Endodermal cell (in vitro differentiated cells): ENCODE data around the gene DCLRE1A. TPM values are rescaled to one million over a fixed set of nuclear protein-coding genes. Genes with fewer than 3 reads are reported as not detected.

Source experiments
- DNase-seq: peaks from one replicate; pipeline ENCODE4 v3.0.0-alpha.2; 2017
- H3K27ac ChIP-seq: 2 replicates; pipeline ENCODE4 v1.5.1; 2013; ENCODE audit warnings: mild to moderate bottlenecking, low read depth, low read length, moderate library complexity
- H3K27me3 ChIP-seq: 2 replicates; pipeline ENCODE4 v1.6.1; 2013; ENCODE audit warnings: mild to moderate bottlenecking, low read length, moderate library complexity; ENCODE audit not compliant: insufficient read depth, control insufficient read depth, poor library complexity, severe bottlenecking
- H3K36me3 ChIP-seq: 2 replicates; pipeline ENCODE4 v1.7.0; 2013; ENCODE audit warnings: mild to moderate bottlenecking, low read length, moderate library complexity; ENCODE audit not compliant: control insufficient read depth, insufficient read depth
- H3K4me1 ChIP-seq: one replicate; pipeline ENCODE4 v1.7.0; 2013; ENCODE audit warnings: low read length; ENCODE audit not compliant: control insufficient read depth, insufficient read depth
- H3K4me3 ChIP-seq: 2 replicates; pipeline ENCODE4 v1.5.1; 2013; ENCODE audit warnings: mild to moderate bottlenecking, low read length, moderate library complexity
- H3K9ac ChIP-seq: 2 replicates; pipeline ENCODE4 v1.6.1; 2013; ENCODE audit warnings: mild to moderate bottlenecking, low read length, moderate library complexity; ENCODE audit not compliant: poor library complexity, severe bottlenecking; ENCODE audit errors: extremely low read depth
- H3K9me3 ChIP-seq: 2 replicates; pipeline ENCODE4 v1.6.1; 2013; ENCODE audit warnings: mild to moderate bottlenecking, low read length, moderate library complexity; ENCODE audit not compliant: control insufficient read depth
- H3K27ac Mint-ChIP-seq: 2 replicates; pipeline ENCODE4 v1.8.0; 2020; ENCODE audit warnings: mixed read lengths
- H3K27me3 Mint-ChIP-seq: 2 replicates; pipeline ENCODE4 v1.8.0; 2021; ENCODE audit warnings: mild to moderate bottlenecking, mixed read lengths; ENCODE audit not compliant: insufficient read depth
- H3K36me3 Mint-ChIP-seq: 2 replicates; pipeline ENCODE4 v1.8.0; 2020; ENCODE audit warnings: low read depth, mixed read lengths
- H3K4me1 Mint-ChIP-seq: 2 replicates; pipeline ENCODE4 v1.8.0; 2020; ENCODE audit warnings: mixed read lengths
- H3K4me3 Mint-ChIP-seq: 2 replicates; pipeline ENCODE4 v1.8.0; 2020; ENCODE audit warnings: mild to moderate bottlenecking, moderate library complexity, mixed read lengths
- H3K9me3 Mint-ChIP-seq: 2 replicates; pipeline ENCODE4 v1.8.0; 2020; ENCODE audit warnings: mild to moderate bottlenecking, mixed read lengths
- WGBS, 2 experiments: methylation state at CpG; one replicate each; pipeline versions ENCODE4 v1.1.5 to v1.1.7; 2013; ENCODE audit warnings: missing lambda C conversion rate in 2 of 2, mixed read lengths in 1 of 2; ENCODE audit not compliant: insufficient coverage in 1 of 2, insufficient read length in 1 of 2; 5-methylcytosine and 5-hydroxymethylcytosine counted together
- total RNA-seq, 2 donors: library from RNA; stranded (reverse); fragmentation: NEBNext Ultra II Directional in 1 of 2; extraction: Animal tissue kit (Norgen Biotek cat#: 25700) in 1 of 2; gene quantifications; 2 replicates in 1 of 2; 3 replicates in 1 of 2; pipeline ENCODE4 v1.2.1, GENCODE V29; 2021
- TF ChIP-seq, protein P1 (sequence below): fragments of 200-600 bp; sonication (generic); conservative IDR thresholded peaks from 2 replicates; pipeline ENCODE4 v1.5.0; 2021; ENCODE audit warnings: antibody characterized with exemption, mild to moderate bottlenecking

The DCLRE1A gene
- total RNA-seq, 2 donors from 2014 or later: 9.6 to 17.8 TPM

DNA sequence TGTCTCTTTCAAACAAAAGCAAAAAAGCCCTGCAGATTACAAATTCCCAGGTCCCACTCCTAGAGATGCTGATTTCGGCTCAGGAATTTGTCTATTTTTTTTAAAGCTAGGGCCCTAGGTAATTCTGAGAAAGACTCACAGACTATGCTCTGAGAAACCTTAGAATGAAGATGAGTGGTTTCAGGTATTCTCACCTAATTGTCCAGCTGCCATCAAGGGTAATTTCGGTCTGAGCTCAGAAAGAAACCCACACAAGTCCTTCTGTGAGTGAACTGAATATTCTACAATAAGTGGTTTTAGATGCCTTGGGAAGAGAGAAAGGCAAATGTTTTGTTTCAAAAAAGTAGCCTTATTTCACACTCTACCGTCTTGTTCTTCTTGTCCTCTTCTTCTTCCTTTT lies 45.7 kb downstream of the DCLRE1A start:
- Histone ChIP-seq H3K9me3 (no peaks in the 10 kb centered on the region), H3K27me3 (no peaks in the 10 kb centered on the region), H3K4me1 (no peaks in the 10 kb centered on the region), H3K4me3 (no peak overlapping the region), H3K36me3 (no peaks in the 10 kb centered on the region), H3K9ac (no peak overlapping the region), H3K27ac (no peak overlapping the region)
- H3K27me3 Mint-ChIP-seq: peaks cover 8% of the 10 kb centered on the region
- no peak overlapping the region for H3K27ac Mint-ChIP-seq
- 89 to 92% methylated on average over 1 to 3 of the region's 3 CpGs for WGBS, 2 experiments
- DNase-seq: no peak
- no peaks in the 10 kb centered on the region for H3K4me1 Mint-ChIP-seq
- H3K4me3 Mint-ChIP-seq: no peak overlapping the region
- no peaks in the 10 kb centered on the region for H3K36me3 Mint-ChIP-seq
- H3K9me3 Mint-ChIP-seq: no peaks in the 10 kb centered on the region
- TF ChIP-seq, protein P1, sequence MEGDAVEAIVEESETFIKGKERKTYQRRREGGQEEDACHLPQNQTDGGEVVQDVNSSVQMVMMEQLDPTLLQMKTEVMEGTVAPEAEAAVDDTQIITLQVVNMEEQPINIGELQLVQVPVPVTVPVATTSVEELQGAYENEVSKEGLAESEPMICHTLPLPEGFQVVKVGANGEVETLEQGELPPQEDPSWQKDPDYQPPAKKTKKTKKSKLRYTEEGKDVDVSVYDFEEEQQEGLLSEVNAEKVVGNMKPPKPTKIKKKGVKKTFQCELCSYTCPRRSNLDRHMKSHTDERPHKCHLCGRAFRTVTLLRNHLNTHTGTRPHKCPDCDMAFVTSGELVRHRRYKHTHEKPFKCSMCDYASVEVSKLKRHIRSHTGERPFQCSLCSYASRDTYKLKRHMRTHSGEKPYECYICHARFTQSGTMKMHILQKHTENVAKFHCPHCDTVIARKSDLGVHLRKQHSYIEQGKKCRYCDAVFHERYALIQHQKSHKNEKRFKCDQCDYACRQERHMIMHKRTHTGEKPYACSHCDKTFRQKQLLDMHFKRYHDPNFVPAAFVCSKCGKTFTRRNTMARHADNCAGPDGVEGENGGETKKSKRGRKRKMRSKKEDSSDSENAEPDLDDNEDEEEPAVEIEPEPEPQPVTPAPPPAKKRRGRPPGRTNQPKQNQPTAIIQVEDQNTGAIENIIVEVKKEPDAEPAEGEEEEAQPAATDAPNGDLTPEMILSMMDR: no peak

DNA sequence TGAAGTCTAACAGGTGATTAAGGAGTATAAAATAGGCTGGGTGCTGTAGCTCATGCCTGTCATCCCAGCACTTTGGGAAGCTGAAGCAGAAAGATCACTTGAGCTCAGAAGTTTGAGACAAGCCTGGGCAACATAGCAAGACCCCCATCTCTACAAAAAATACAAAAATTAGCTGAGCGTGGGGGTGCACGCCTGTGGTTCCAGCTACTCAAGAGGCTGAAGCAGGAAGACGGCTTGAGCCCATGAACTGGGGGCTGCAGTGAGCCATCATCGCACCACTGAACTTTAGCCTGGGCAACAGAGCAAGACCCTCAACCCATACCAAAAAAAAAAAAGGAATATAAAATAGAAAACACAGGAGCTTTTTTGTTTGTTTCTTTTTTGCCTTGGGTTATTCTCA lies 47.4 kb downstream of the DCLRE1A start:
- H3K4me3 ChIP-seq: no peak overlapping the region
- peaks cover 5% of the 10 kb centered on the region for H3K27me3 Mint-ChIP-seq
- no peaks in the 10 kb centered on the region for H3K4me1 ChIP-seq
- H3K36me3 ChIP-seq: no peaks in the 10 kb centered on the region
- no peaks in the 10 kb centered on the region for H3K9me3 Mint-ChIP-seq
- TF ChIP-seq, protein P1: no peak
- H3K27ac ChIP-seq: no peak overlapping the region
- H3K4me3 Mint-ChIP-seq: no peak overlapping the region
- DNase-seq: no peak
- WGBS, 2 experiments: 94% methylated on average over 3 of the region's 4 CpGs; no CpG with 5 or more reads in 1 of the 2 experiments
- H3K27me3 ChIP-seq: no peaks in the 10 kb centered on the region
- H3K9ac ChIP-seq: no peak overlapping the region
- H3K9me3 ChIP-seq: no peaks in the 10 kb centered on the region
- no peaks in the 10 kb centered on the region for H3K4me1 Mint-ChIP-seq
- H3K27ac Mint-ChIP-seq: no peak overlapping the region
- H3K36me3 Mint-ChIP-seq: no peaks in the 10 kb centered on the region

DNA sequence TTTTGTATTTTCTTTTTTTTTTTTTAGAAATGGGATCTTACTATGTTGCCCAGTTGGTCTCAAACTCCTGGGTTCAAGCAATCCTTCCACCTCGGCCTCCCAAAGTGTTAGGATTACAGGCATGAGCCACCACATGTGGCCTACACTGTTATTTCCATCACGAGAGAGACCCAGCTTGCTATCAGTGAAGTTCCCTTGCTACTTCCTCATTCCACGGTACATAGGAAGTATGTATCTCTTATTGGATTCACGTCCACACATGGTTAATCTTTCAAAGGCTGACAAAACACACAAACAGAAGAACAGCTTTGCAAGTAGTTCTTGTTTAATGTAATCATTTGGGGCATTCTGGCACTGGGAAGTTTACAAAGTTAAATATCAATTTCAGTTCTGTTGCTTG lies 50.9 kb downstream of the DCLRE1A start:
- Histone ChIP-seq H3K9ac (no peak overlapping the region), H3K27me3 (no peaks in the 10 kb centered on the region), H3K4me1 (no peaks in the 10 kb centered on the region), H3K9me3 (no peaks in the 10 kb centered on the region), H3K36me3 (no peaks in the 10 kb centered on the region), H3K27ac (no peak overlapping the region), H3K4me3 (no peak overlapping the region)
- 87 to 96% methylated on average over 2 to 4 of the region's 4 CpGs for WGBS, 2 experiments
- Mint-ChIP-seq H3K4me1 (peaks cover 2% of the 10 kb centered on the region), H3K4me3 (no peak overlapping the region), H3K36me3 (no peaks in the 10 kb centered on the region), H3K9me3 (no peaks in the 10 kb centered on the region), H3K27me3 (no peaks in the 10 kb centered on the region), H3K27ac (no peak overlapping the region)
- DNase-seq: no peak
- TF ChIP-seq, protein P1: no peak
